ENCODE measurements around the gene RTN4R.

Gene RTN4R

DNA sequence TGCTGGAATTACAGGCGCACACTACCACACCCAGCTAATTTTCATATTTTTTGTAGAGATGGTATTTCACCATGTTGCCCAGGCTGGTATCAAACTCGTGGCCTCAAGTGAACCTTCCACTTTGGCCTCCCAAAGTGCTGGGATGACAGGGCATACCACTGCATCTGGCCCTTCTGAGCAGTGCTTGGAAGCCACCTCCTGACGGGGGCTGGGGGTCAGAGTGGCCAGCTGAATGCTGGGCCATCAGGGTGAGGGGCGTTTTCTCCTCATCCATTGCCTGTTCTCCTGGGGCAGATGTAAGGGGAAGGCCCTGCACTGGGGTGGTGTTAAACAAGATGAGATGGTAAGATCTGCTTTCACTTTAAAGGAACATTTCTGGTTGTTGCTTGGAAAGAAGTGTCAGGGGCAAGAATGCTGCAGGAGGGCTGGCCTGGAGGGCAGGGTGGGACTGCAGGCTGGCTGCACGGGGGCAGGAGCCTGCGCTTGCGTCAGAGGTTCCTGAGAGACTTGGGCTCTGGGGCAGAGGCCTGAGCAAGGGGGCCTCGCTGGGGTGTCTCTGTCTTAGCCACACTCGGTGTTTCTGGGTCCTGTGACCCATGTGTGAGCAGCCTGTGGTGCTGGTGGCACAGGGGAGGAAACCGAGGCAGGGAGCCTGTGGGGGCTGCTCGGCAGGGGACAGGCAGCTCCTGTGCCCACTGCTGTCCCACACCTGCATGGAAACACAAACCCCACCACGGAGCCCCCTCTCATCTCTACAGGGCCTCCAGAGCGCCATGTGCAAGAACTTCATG, 34.5 kb upstream of the RTN4R start:
- H3K27me3 ChIP-seq (ENCODE audit: control insufficient read depth, insufficient read depth, low read length) = peaks cover 39% of the 10 kb centered on the region
- H3K9me3 ChIP-seq (ENCODE audit: control insufficient read depth, low read depth, low read length) = no peaks in the 10 kb centered on the region
- H3K27ac ChIP-seq (ENCODE audit: low read length) = no peak overlapping the region
- H3K4me1 ChIP-seq (ENCODE audit: control insufficient read depth, low read depth, low read length) = no peaks in the 10 kb centered on the region
- no peak overlapping the region for H3K4me3 ChIP-seq (ENCODE audit: low read length)
- no peaks in the 10 kb centered on the region for H3K36me3 ChIP-seq (ENCODE audit: control insufficient read depth, low read depth, low read length)
- no peak overlapping the region for H3K9ac ChIP-seq (ENCODE audit: low read length)

GRCh38 chr22:20299746-20300136, 31.6 kb upstream of the RTN4R start:
- Histone ChIP-seq H3K9ac (ENCODE audit: low read length) (no peak overlapping the region), H3K4me3 (ENCODE audit: low read length) (peak overlapping the region; percentile 53), H3K27ac (ENCODE audit: low read length) (no peak overlapping the region), H3K4me1 (ENCODE audit: control insufficient read depth, low read depth, low read length) (no peaks in the 10 kb centered on the region), H3K9me3 (ENCODE audit: control insufficient read depth, low read depth, low read length) (no peaks in the 10 kb centered on the region), H3K36me3 (ENCODE audit: control insufficient read depth, low read depth, low read length) (no peaks in the 10 kb centered on the region), H3K27me3 (ENCODE audit: control insufficient read depth, insufficient read depth, low read length) (peaks cover 47% of the 10 kb centered on the region)

DNA sequence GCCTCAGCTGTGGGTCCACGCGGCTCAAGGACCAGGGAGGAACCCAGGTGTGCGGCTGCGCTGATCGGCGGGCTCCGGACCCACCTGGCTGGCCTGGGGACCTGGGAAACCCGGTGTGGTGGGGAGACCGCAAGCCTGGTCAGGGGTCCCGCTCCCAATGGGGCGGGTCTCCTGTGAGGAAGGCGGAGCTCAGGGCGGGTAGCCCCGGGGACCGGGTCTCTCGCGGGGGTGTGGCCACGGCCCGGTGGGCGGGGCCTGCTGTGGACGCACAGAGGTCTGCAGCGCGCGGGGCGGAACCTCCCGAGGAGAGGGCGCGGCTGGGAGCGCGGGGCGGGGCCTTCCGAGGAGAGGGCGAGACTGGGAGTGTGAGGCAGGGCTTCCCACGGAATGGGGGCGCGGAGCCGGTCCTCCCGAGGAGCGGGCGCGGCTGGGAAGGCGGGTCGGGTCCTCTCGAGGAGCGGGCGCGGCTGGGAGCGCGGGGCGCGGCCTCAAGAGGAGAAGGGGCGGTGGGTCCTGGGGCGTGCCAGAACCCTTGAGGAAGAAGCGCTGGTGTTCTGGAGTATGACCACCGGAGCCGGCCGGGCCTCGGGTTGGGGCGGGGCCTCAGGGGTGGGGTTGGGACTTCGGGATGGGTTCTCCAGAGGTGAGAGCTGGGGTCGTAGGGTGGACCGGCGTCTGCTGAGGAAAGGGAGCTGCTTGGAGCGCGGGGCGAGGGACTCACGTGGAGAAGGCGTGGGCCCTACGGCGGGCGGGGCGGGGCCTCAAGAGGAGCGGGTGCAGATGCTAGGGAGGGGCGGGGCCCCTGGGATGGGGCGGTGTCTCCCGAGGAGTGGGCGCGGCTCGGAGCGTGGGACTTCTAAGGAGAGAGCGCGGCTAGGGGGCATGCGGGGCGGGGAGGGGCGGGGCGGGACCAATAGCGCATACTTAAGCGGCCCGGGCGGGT, 31.0 kb upstream of the RTN4R start:
- Histone ChIP-seq H3K9me3 (ENCODE audit: control insufficient read depth, low read depth, low read length) (no peaks in the 10 kb centered on the region), H3K9ac (ENCODE audit: low read length) (peak overlapping the region; percentile 32), H3K27ac (ENCODE audit: low read length) (no peak overlapping the region), H3K4me1 (ENCODE audit: control insufficient read depth, low read depth, low read length) (no peaks in the 10 kb centered on the region), H3K27me3 (ENCODE audit: control insufficient read depth, insufficient read depth, low read length) (peaks cover 47% of the 10 kb centered on the region), H3K36me3 (ENCODE audit: control insufficient read depth, low read depth, low read length) (no peaks in the 10 kb centered on the region), H3K4me3 (ENCODE audit: low read length) (peak overlapping the region; percentile 53)

DNA sequence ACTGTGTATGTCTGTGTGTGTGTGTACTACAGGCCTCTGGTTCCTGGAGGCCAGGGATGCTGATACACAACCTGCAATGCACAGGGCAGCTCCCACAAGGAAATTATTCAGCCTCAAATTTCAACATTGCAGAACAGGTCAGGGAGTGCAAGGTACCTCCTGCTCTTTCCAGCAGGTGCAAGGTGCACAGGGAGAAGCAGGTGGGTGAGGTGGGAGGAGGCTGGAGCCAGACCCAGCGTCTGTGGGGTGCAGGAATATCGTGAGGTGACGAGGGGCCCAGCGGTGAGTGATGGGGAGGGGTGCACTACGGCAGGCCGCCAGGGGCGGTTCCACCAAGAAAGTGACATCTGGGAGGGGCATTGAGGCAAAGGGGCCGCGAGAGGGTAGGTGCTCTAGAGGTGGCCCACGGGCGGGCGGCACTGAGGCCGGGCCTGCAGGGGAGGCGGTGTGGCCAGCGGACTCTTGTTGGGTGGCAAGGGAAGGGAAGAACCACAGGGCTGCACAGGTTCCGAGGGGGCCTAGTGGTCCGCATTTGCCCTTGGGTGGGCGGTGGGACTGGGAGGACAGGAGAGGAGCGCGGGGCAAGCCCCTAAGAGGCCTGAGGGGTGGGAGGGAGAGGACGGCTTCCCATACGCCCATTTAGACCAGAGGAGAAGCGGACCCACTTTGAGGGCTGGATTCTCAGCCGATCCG, 30.1 kb upstream of the RTN4R start:
- Histone ChIP-seq H3K4me3 (ENCODE audit: low read length) (peak overlapping the region; percentile 53), H3K27me3 (ENCODE audit: control insufficient read depth, insufficient read depth, low read length) (peaks cover 47% of the 10 kb centered on the region), H3K9ac (ENCODE audit: low read length) (peak overlapping the region; percentile 32)

GRCh38 chr22:20297414-20298109, 29.4 kb upstream of the RTN4R start:
- Histone ChIP-seq H3K9ac (ENCODE audit: low read length) (no peak overlapping the region), H3K27me3 (ENCODE audit: control insufficient read depth, insufficient read depth, low read length) (peaks cover 46% of the 10 kb centered on the region), H3K4me1 (ENCODE audit: control insufficient read depth, low read depth, low read length) (no peaks in the 10 kb centered on the region), H3K4me3 (ENCODE audit: low read length) (no peak overlapping the region), H3K36me3 (ENCODE audit: control insufficient read depth, low read depth, low read length) (no peaks in the 10 kb centered on the region), H3K9me3 (ENCODE audit: control insufficient read depth, low read depth, low read length) (no peaks in the 10 kb centered on the region), H3K27ac (ENCODE audit: low read length) (no peak overlapping the region)

More for the DNA sequence above, 30.1 kb upstream of the RTN4R start:
- Histone ChIP-seq H3K4me1 (ENCODE audit: control insufficient read depth, low read depth, low read length) (no peaks in the 10 kb centered on the region), H3K9me3 (ENCODE audit: control insufficient read depth, low read depth, low read length) (no peaks in the 10 kb centered on the region), H3K36me3 (ENCODE audit: control insufficient read depth, low read depth, low read length) (no peaks in the 10 kb centered on the region), H3K27ac (ENCODE audit: low read length) (no peak overlapping the region)

DNA sequence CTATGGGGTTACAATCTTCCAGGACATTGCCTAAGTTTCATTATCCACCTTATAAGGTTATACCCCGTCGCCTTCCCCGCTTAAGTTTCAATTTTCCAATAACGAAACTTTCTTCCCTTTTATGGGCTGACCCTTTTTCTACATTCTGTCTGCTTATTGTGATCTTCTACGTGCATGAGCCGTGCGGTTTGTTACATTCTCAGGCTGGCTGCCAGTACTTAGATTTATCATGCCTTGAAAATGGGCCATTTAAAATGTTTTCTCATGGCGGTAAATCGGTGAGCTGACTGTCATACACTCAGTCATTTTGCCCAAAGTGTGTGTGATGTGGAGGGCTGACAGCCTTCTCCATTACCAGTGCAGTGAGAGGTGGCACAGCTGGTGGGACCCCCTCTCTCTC, 28.5 kb upstream of the RTN4R start:
- no peaks in the 10 kb centered on the region for H3K36me3 ChIP-seq (ENCODE audit: control insufficient read depth, low read depth, low read length)
- no peak overlapping the region for H3K27ac ChIP-seq (ENCODE audit: low read length)
- no peak overlapping the region for H3K9ac ChIP-seq (ENCODE audit: low read length)
- H3K9me3 ChIP-seq (ENCODE audit: control insufficient read depth, low read depth, low read length) = no peaks in the 10 kb centered on the region
- H3K4me3 ChIP-seq (ENCODE audit: low read length) = no peak overlapping the region
- peaks cover 39% of the 10 kb centered on the region for H3K27me3 ChIP-seq (ENCODE audit: control insufficient read depth, insufficient read depth, low read length)
- no peaks in the 10 kb centered on the region for H3K4me1 ChIP-seq (ENCODE audit: control insufficient read depth, low read depth, low read length)

DNA sequence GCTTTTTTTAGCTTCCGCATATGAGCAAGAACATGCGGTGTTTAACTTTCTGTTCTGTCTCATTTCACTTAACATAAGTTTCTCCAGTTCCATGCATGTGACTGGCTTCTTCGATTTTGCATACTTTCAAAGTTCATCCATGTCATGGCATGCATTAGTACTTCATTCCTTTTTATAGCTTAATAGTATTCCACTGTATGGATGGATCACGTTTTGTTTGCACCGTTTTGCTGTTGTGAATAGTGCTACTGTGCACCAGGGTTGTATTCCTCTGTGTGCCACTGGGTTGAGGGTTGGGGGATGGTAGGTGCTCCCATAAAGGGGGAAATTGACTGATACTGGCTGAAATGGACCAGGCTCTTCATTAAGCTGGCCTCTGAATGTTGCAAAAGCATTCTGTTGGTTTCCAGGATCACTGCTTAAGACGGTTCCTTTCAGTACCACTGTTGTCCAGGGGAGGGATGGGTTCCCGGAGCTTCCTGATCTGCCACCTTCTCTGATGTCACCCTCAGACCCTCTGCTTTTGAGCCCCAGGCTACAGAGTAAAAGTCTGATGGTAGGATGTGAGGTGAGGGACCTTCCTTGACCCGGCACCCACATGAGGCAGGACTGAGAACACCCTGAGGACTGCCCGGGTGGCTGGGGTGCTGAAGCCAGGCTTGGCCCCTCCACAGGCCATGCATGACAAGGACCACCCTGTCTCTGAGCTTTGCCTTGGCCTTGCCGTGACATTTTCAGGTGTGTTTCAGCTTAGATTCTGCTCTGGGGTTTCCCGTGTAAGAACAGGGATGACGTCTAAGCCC, 27.3 kb upstream of the RTN4R start:
- Histone ChIP-seq H3K4me1 (ENCODE audit: control insufficient read depth, low read depth, low read length) (no peaks in the 10 kb centered on the region), H3K36me3 (ENCODE audit: control insufficient read depth, low read depth, low read length) (no peaks in the 10 kb centered on the region), H3K4me3 (ENCODE audit: low read length) (no peak overlapping the region), H3K27me3 (ENCODE audit: control insufficient read depth, insufficient read depth, low read length) (peaks cover 28% of the 10 kb centered on the region), H3K9me3 (ENCODE audit: control insufficient read depth, low read depth, low read length) (no peaks in the 10 kb centered on the region), H3K9ac (ENCODE audit: low read length) (no peak overlapping the region), H3K27ac (ENCODE audit: low read length) (no peak overlapping the region)

DNA sequence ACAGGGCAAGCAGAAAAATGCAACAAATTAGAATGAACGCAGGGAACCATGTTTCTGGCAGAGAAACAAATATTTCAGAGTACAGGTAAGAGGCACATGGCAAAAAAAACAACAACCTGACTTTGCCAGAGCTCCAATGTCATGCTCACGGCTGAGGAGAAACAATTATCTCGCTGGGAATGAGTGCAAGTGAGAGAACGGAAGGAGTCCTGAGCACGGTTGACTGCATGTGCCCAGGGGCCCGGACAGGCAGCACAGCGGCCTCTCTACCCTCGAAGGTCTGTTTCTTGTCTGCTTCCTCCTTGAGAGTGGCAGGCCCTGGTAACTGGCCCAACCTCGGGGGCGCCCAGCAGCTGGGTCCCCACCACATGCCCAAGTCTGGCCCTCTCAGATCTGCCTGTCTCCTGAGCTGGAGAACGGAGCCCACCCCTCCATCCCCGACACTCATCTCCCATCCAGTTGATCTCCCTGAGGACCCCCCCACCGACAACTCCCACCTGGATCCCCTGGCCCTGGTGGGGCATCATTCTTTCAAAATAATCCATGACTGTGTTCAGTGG, 24.6 kb upstream of the RTN4R start:
- no peaks in the 10 kb centered on the region for H3K9me3 ChIP-seq (ENCODE audit: control insufficient read depth, low read depth, low read length)
- H3K4me1 ChIP-seq (ENCODE audit: control insufficient read depth, low read depth, low read length) = no peaks in the 10 kb centered on the region
- H3K4me3 ChIP-seq (ENCODE audit: low read length) = no peak overlapping the region
- H3K27ac ChIP-seq (ENCODE audit: low read length) = no peak overlapping the region
- no peaks in the 10 kb centered on the region for H3K36me3 ChIP-seq (ENCODE audit: control insufficient read depth, low read depth, low read length)
- H3K27me3 ChIP-seq (ENCODE audit: control insufficient read depth, insufficient read depth, low read length) = peaks cover 9% of the 10 kb centered on the region
- H3K9ac ChIP-seq (ENCODE audit: low read length) = no peak overlapping the region

GRCh38 chr22:20292108-20292507, 24.0 kb upstream of the RTN4R start:
- no peak overlapping the region for H3K4me3 ChIP-seq (ENCODE audit: low read length)
- no peaks in the 10 kb centered on the region for H3K9me3 ChIP-seq (ENCODE audit: control insufficient read depth, low read depth, low read length)
- no peaks in the 10 kb centered on the region for H3K36me3 ChIP-seq (ENCODE audit: control insufficient read depth, low read depth, low read length)
- H3K27ac ChIP-seq (ENCODE audit: low read length) = no peak overlapping the region
- H3K4me1 ChIP-seq (ENCODE audit: control insufficient read depth, low read depth, low read length) = no peaks in the 10 kb centered on the region
- H3K9ac ChIP-seq (ENCODE audit: low read length) = no peak overlapping the region
- peaks cover 3% of the 10 kb centered on the region for H3K27me3 ChIP-seq (ENCODE audit: control insufficient read depth, insufficient read depth, low read length)

- Histone ChIP-seq H3K4me1 (ENCODE audit: control insufficient read depth, low read depth, low read length) (no peaks in the 10 kb centered on the region), H3K9me3 (ENCODE audit: control insufficient read depth, low read depth, low read length) (no peaks in the 10 kb centered on the region), H3K9ac (ENCODE audit: low read length) (no peak overlapping the region), H3K27me3 (ENCODE audit: control insufficient read depth, insufficient read depth, low read length) (no peaks in the 10 kb centered on the region), H3K36me3 (ENCODE audit: control insufficient read depth, low read depth, low read length) (no peaks in the 10 kb centered on the region), H3K4me3 (ENCODE audit: low read length) (no peak overlapping the region), H3K27ac (ENCODE audit: low read length) (no peak overlapping the region)
Measured at GRCh38 chr22:20291604-20292063, 23.5 kb upstream of the RTN4R start.

Data from iPS-18a (cell line).